Muscle layer of colon (tissue), 2 donors: ENCODE results near the gene MALAT1.
"Not testable (repeated sequence)": the region's sequence is repeated elsewhere in the genome, so short reads cannot be mapped to it uniquely, and the experiment has no call there.

Experiments
- H3K27ac ChIP-seq: one replicate; pipeline ENCODE4 v1.7.0; 2013; ENCODE audit warnings: low read depth, mild to moderate bottlenecking, low read length, moderate library complexity
- H3K27me3 ChIP-seq, 2 donors: one replicate each; pipeline ENCODE4 v1.7.0; 2013; ENCODE audit warnings: low read length in 2 of 2, mild to moderate bottlenecking in 2 of 2; ENCODE audit not compliant: insufficient read depth in 2 of 2, control insufficient read depth in 1 of 2
- H3K36me3 ChIP-seq: one replicate; pipeline ENCODE4 v1.7.0; 2013; ENCODE audit warnings: mild to moderate bottlenecking, low read length; ENCODE audit not compliant: insufficient read depth
- H3K4me1 ChIP-seq: one replicate; pipeline ENCODE4 v1.7.0; 2013; ENCODE audit warnings: mild to moderate bottlenecking, low read length; ENCODE audit not compliant: insufficient read depth
- H3K4me3 ChIP-seq, 2 donors: one replicate each; pipeline ENCODE4 v1.7.0; 2013; ENCODE audit warnings: low read length in 2 of 2, low read depth in 1 of 2, mild to moderate bottlenecking in 1 of 2, moderate library complexity in 1 of 2
- H3K9ac ChIP-seq: one replicate; pipeline ENCODE4 v1.7.0; 2013; ENCODE audit warnings: low read length
- H3K9me3 ChIP-seq: one replicate; pipeline ENCODE4 v1.7.0; 2013; ENCODE audit warnings: mild to moderate bottlenecking, low read length
- donor health status: abdominal sarcoma.
- donor health status: Adenocarcinoma of cecum.

The MALAT1 gene

GRCh38 chr11:65498977-65499712 is at the start of gene MALAT1:
Gene MALAT1 (plus strand): TSS chr11:65499045.
- peaks cover 23% of the 10 kb centered on the region for H3K4me1 ChIP-seq
- H3K4me3 ChIP-seq = peak within 1 kb of the TSS; percentile 97
- peaks cover 36% of the 10 kb centered on the region for H3K36me3 ChIP-seq
- H3K27me3 ChIP-seq = no peaks in the 10 kb centered on the region
- peak within 1 kb of the TSS; percentile 98 for H3K27ac ChIP-seq
- H3K9ac ChIP-seq = peak within 1 kb of the TSS; percentile 100
- H3K9me3 ChIP-seq = no peaks in the 10 kb centered on the region

- H3K4me1 ChIP-seq, H3K4me3 ChIP-seq, H3K9ac ChIP-seq, H3K27ac ChIP-seq, H3K27me3 ChIP-seq, H3K36me3 ChIP-seq, H3K9me3 ChIP-seq: not testable (repeated sequence)
Observed at GRCh38 chr11:65451301-65451700, 47.5 kb upstream of the MALAT1 start.

GRCh38 chr11:65452259-65452658 is 46.6 kb upstream of the MALAT1 start:
- not testable (repeated sequence) for H3K36me3 ChIP-seq, H3K4me3 ChIP-seq, H3K27me3 ChIP-seq, H3K4me1 ChIP-seq, H3K9ac ChIP-seq, H3K9me3 ChIP-seq, H3K27ac ChIP-seq

GRCh38 chr11:65452806-65453490 is 45.9 kb upstream of the MALAT1 start:
- Histone ChIP-seq H3K4me1 (peaks cover 7% of the 10 kb centered on the region), H3K4me3 (no peak overlapping the region), H3K9me3 (no peaks in the 10 kb centered on the region), H3K9ac (no peak overlapping the region), H3K27ac (no peak overlapping the region), H3K36me3 (no peaks in the 10 kb centered on the region), H3K27me3 (no peaks in the 10 kb centered on the region)

GRCh38 chr11:65454311-65454695 is 44.5 kb upstream of the MALAT1 start:
- no peaks in the 10 kb centered on the region for H3K9me3 ChIP-seq
- H3K9ac ChIP-seq = peak overlapping the region; percentile 73
- no peaks in the 10 kb centered on the region for H3K27me3 ChIP-seq
- H3K27ac ChIP-seq = peak overlapping the region; percentile 62
- peak overlapping the region in 1 of 2 donors; percentile 77 for H3K4me3 ChIP-seq
- H3K4me1 ChIP-seq = peaks cover 7% of the 10 kb centered on the region
- H3K36me3 ChIP-seq = no peaks in the 10 kb centered on the region

GRCh38 chr11:65454696-65455456 is 44.0 kb upstream of the MALAT1 start:
- Histone ChIP-seq H3K4me1 (peaks cover 7% of the 10 kb centered on the region), H3K9me3 (no peaks in the 10 kb centered on the region), H3K4me3 (peak overlapping the region; percentile 39 to 77), H3K9ac (peak overlapping the region; percentile 73), H3K36me3 (no peaks in the 10 kb centered on the region), H3K27me3 (no peaks in the 10 kb centered on the region), H3K27ac (peak overlapping the region; percentile 62)

GRCh38 chr11:65456418-65456817 is 42.4 kb upstream of the MALAT1 start:
- Histone ChIP-seq H3K36me3 (no peaks in the 10 kb centered on the region), H3K4me3 (no peak overlapping the region), H3K9me3 (no peaks in the 10 kb centered on the region), H3K4me1 (peaks cover 7% of the 10 kb centered on the region), H3K27me3 (no peaks in the 10 kb centered on the region), H3K27ac (no peak overlapping the region), H3K9ac (no peak overlapping the region)

GRCh38 chr11:65459552-65459951 is 39.3 kb upstream of the MALAT1 start:
- no peaks in the 10 kb centered on the region for H3K36me3 ChIP-seq
- H3K4me1 ChIP-seq = peaks cover 5% of the 10 kb centered on the region
- H3K4me3 ChIP-seq = no peak overlapping the region
- no peaks in the 10 kb centered on the region for H3K27me3 ChIP-seq
- no peak overlapping the region for H3K27ac ChIP-seq
- no peaks in the 10 kb centered on the region for H3K9me3 ChIP-seq
- no peak overlapping the region for H3K9ac ChIP-seq

GRCh38 chr11:65465471-65465870 is 33.4 kb upstream of the MALAT1 start:
- H3K27ac ChIP-seq, H3K9me3 ChIP-seq, H3K9ac ChIP-seq: not testable (repeated sequence)

GRCh38 chr11:65467306-65467705 is 31.5 kb upstream of the MALAT1 start:
- H3K4me1 ChIP-seq = peaks cover 14% of the 10 kb centered on the region
- H3K27ac ChIP-seq, H3K36me3 ChIP-seq, H3K27me3 ChIP-seq, H3K9me3 ChIP-seq, H3K9ac ChIP-seq, H3K4me3 ChIP-seq: not testable (repeated sequence)

More at GRCh38 chr11:65465471-65465870, 33.4 kb upstream of the MALAT1 start:
- H3K4me1 ChIP-seq, H3K27me3 ChIP-seq, H3K4me3 ChIP-seq, H3K36me3 ChIP-seq: not testable (repeated sequence)

- Histone ChIP-seq H3K9ac (no peak overlapping the region), H3K9me3 (no peaks in the 10 kb centered on the region), H3K4me1 (peaks cover 23% of the 10 kb centered on the region), H3K27me3 (no peaks in the 10 kb centered on the region), H3K36me3 (no peaks in the 10 kb centered on the region), H3K27ac (no peak overlapping the region), H3K4me3 (no peak overlapping the region)
Observed at GRCh38 chr11:65468874-65469333, 29.9 kb upstream of the MALAT1 start.
